ENCODE data around the gene SPCS2. TPM values are rescaled to one million over a fixed set of nuclear protein-coding genes. Genes with fewer than 3 reads are reported as not detected.
A peak's percentile ranks its signal among the peaks of the same experiment; 100 is the strongest.

Gene SPCS2
- total RNA-seq, 1 donor from 2014 or later: 130 TPM

- no peak for TF ChIP-seq CTCF (IDR thresholded peaks at IDR 0.05; ENCODE audit: unreplicated experiment)
- H3K4me1 Mint-ChIP-seq (ENCODE audit: unreplicated experiment): peaks cover 2% of the 10 kb centered on the region
- peaks cover 23% of the 10 kb centered on the region for H3K36me3 Mint-ChIP-seq (ENCODE audit: low read depth, unreplicated experiment)
- no peak for DNase-seq (ENCODE audit: low spot score)
- no peaks in the 10 kb centered on the region for H3K9me3 Mint-ChIP-seq (ENCODE audit: unreplicated experiment)
- H3K27me3 Mint-ChIP-seq (ENCODE audit: unreplicated experiment): no peaks in the 10 kb centered on the region
- H3K4me3 Mint-ChIP-seq (ENCODE audit: unreplicated experiment): no peak overlapping the region
- no peak overlapping the region for H3K27ac Mint-ChIP-seq (ENCODE audit: unreplicated experiment)
These were observed 13.0 kb upstream of the SPCS2 start for GRCh38 chr11:74936087-74936486.

GRCh38 chr11:74936976-74937375 is 12.1 kb upstream of the SPCS2 start:
- Mint-ChIP-seq H3K4me3 (ENCODE audit: unreplicated experiment) (no peak overlapping the region), H3K36me3 (ENCODE audit: low read depth, unreplicated experiment) (peaks cover 29% of the 10 kb centered on the region), H3K4me1 (ENCODE audit: unreplicated experiment) (peaks cover 5% of the 10 kb centered on the region), H3K9me3 (ENCODE audit: unreplicated experiment) (no peaks in the 10 kb centered on the region), H3K27ac (ENCODE audit: unreplicated experiment) (no peak overlapping the region), H3K27me3 (ENCODE audit: unreplicated experiment) (no peaks in the 10 kb centered on the region)
- DNase-seq (ENCODE audit: low spot score): no peak
- no peak for TF ChIP-seq CTCF (IDR thresholded peaks at IDR 0.05; ENCODE audit: unreplicated experiment)

- peaks cover 29% of the 10 kb centered on the region for H3K36me3 Mint-ChIP-seq (ENCODE audit: low read depth, unreplicated experiment)
- TF ChIP-seq CTCF (IDR thresholded peaks at IDR 0.05; ENCODE audit: unreplicated experiment): no peak
- H3K4me1 Mint-ChIP-seq (ENCODE audit: unreplicated experiment): peaks cover 5% of the 10 kb centered on the region
- no peak overlapping the region for H3K4me3 Mint-ChIP-seq (ENCODE audit: unreplicated experiment)
- peaks cover 1% of the 10 kb centered on the region for H3K27me3 Mint-ChIP-seq (ENCODE audit: unreplicated experiment)
- no peaks in the 10 kb centered on the region for H3K9me3 Mint-ChIP-seq (ENCODE audit: unreplicated experiment)
- DNase-seq (ENCODE audit: low spot score): no peak
- no peak overlapping the region for H3K27ac Mint-ChIP-seq (ENCODE audit: unreplicated experiment)
These were observed 11.2 kb upstream of the SPCS2 start for GRCh38 chr11:74937696-74938475.

GRCh38 chr11:74941492-74941891 is 7.6 kb upstream of the SPCS2 start:
- Mint-ChIP-seq H3K36me3 (ENCODE audit: low read depth, unreplicated experiment) (peaks cover 22% of the 10 kb centered on the region), H3K4me3 (ENCODE audit: unreplicated experiment) (no peak overlapping the region), H3K9me3 (ENCODE audit: unreplicated experiment) (no peaks in the 10 kb centered on the region), H3K27me3 (ENCODE audit: unreplicated experiment) (peaks cover 3% of the 10 kb centered on the region), H3K27ac (ENCODE audit: unreplicated experiment) (no peak overlapping the region), H3K4me1 (ENCODE audit: unreplicated experiment) (peaks cover 8% of the 10 kb centered on the region)
- DNase-seq (ENCODE audit: low spot score): no peak
- no peak for TF ChIP-seq CTCF (IDR thresholded peaks at IDR 0.05; ENCODE audit: unreplicated experiment)

- H3K4me1 Mint-ChIP-seq (ENCODE audit: unreplicated experiment): peaks cover 8% of the 10 kb centered on the region
- peaks cover 3% of the 10 kb centered on the region for H3K27me3 Mint-ChIP-seq (ENCODE audit: unreplicated experiment)
- no peak for DNase-seq (ENCODE audit: low spot score)
- no peak for TF ChIP-seq CTCF (IDR thresholded peaks at IDR 0.05; ENCODE audit: unreplicated experiment)
- H3K9me3 Mint-ChIP-seq (ENCODE audit: unreplicated experiment): no peaks in the 10 kb centered on the region
- H3K4me3 Mint-ChIP-seq (ENCODE audit: unreplicated experiment): no peak overlapping the region
- H3K27ac Mint-ChIP-seq (ENCODE audit: unreplicated experiment): peak overlapping the region; percentile 45
- peaks cover 22% of the 10 kb centered on the region for H3K36me3 Mint-ChIP-seq (ENCODE audit: low read depth, unreplicated experiment)
These were observed 6.8 kb upstream of the SPCS2 start for GRCh38 chr11:74942073-74942759.
